Neural cell (in vitro differentiated cells): ENCODE results near the gene C7.
"Not testable (repeated sequence)": the region's sequence is repeated elsewhere in the genome, so short reads cannot be mapped to it uniquely, and the experiment has no call there.

Experiments
- POLR2AphosphoS5 ChIP-seq: IDR thresholded peaks from 2 replicates; pipeline ENCODE4 v1.6.1; 2012
- SMC3 ChIP-seq: fragments of 450-650 bp; conservative IDR thresholded peaks from 2 replicates; pipeline ENCODE4 v1.6.1; 2014; ENCODE audit warnings: antibody characterized with exemption, mild to moderate bottlenecking, moderate library complexity; ENCODE audit not compliant: poor library complexity

GRCh38 chr5:40895440-40896425 is 13.6 kb upstream of the C7 start:
- TF ChIP-seq POLR2AphosphoS5, SMC3: not testable (repeated sequence)
